Stimulated activated CD8-positive, alpha-beta memory T cell treated with anti-CD3 and anti-CD28 coated beads, Interleukin-15, amount 100 ng/mL, for 24 hours (primary cell): ENCODE data around the gene ERRFI1.
"Not testable (repeated sequence)": the region's sequence is repeated elsewhere in the genome, so short reads cannot be mapped to it uniquely, and the experiment has no call there.

Experiments
- DNase-seq: peaks from one replicate; pipeline ENCODE4 v3.0.0-alpha.2; 2020; ENCODE audit warnings: low read depth

ERRFI1 gene

GRCh38 chr1:7967651-7968050, 58.5 kb downstream of the ERRFI1 start:
- no peak for DNase-seq

DNA sequence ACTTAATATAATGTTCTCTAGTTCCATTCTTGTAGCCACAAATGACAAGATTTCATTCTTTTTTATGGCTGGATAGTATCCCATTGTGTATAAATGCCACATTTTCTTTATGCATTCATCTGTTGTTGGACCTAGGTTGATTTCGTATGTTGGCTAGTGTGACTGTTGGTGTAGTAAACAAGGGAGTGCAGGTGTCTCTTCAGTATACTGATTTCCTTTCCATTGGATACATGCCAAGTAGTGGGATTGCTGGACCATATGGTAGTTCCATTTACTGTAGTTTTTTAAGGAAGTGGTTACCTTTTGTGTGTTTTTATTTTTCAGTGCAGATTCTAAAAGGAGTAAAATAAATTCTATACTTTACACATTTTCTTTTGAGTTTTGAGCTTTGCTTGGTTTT, 58.9 kb downstream of the ERRFI1 start:
- no peak for DNase-seq

DNA sequence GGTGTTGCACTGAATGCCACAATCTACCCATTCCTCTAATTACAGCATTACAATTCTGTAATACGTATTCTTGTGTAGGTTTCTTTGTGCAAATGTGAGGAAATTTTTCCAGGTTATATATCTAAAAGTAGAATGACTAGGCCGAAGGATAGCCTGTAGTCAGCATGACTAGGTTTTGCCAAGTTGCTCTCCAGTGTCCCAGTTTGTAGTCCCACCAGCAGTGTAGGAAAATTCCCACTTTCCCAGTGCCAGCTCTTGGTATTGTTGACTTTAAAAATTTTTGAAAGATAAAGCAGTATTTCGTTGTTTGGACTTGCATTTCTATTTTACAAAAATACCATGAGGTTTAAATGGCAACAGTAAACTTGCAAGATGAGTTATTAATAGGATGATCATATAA, 61.6 kb downstream of the ERRFI1 start:
- DNase-seq: no peak

DNA sequence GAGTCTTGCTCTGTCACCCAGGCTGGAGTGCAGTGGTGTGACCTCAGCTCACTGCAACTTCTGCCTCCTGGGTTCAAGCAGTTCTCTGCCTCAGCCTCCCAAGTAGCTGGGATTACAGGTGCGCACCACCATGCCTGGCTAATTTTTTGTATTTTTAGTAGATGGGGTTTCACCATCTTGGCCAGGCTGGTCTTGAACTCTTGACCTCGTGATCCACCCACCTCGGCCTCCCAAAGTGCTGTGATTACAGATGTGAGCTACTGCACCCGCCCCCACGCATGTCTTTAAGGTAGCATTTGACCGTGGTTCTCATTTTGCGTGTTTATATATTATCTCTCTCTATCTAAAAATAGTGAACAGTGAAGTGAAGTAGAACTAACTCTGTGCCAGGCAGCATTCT, 62.3 kb downstream of the ERRFI1 start:
- DNase-seq: not testable (repeated sequence)

- DNase-seq: not testable (repeated sequence)
Measured at GRCh38 chr1:7963378-7963730, 62.8 kb downstream of the ERRFI1 start.

GRCh38 chr1:7962636-7963377, 63.3 kb downstream of the ERRFI1 start:
- DNase-seq: no peak

DNA sequence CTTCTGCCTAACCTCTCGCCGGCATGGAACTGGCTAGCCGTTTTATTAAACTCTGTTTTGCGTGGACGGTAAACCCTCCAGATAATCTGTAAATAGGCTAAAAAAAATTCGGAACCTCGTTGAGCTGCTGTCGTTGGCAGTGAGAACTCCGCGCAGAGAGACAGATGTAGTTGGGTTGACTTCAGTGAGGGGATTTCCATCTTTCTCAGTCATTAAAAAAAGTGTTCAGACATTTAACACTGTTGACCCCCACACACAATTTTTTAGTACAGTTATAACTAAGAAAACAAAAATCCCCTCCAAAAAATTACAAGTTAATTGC, 64.1 kb downstream of the ERRFI1 start:
- no peak for DNase-seq
